ENCODE measurements around the gene FIP1L1.

Gene FIP1L1

GRCh38 chr4:53419208-53419607, 41.8 kb downstream of the FIP1L1 start:
- TF ChIP-seq CTCF (IDR thresholded peaks at IDR 0.05; ENCODE audit: low read depth, low read length), result no peak
- Histone ChIP-seq H3K36me3 (peaks cover 4% of the 10 kb centered on the region; the same call in 1 of the 2 replicates), H3K4me3 (ENCODE audit: low read depth, low read length) (no peak overlapping the region), H3K27me3 (ENCODE audit: insufficient read depth, low read depth, severe bottlenecking) (no peaks in the 10 kb centered on the region), H3K27ac (no peak overlapping the region), H3K9me3 (ENCODE audit: severe bottlenecking) (no peaks in the 10 kb centered on the region)
- DNase-seq, result no peak

- no peak for DNase-seq
- Histone ChIP-seq H3K27ac (no peak overlapping the region), H3K36me3 (peaks cover 3% of the 10 kb centered on the region; the same call in 1 of the 2 replicates), H3K4me3 (ENCODE audit: low read depth, low read length) (no peak overlapping the region), H3K9me3 (ENCODE audit: severe bottlenecking) (no peaks in the 10 kb centered on the region), H3K27me3 (ENCODE audit: insufficient read depth, low read depth, severe bottlenecking) (no peaks in the 10 kb centered on the region)
- no peak for TF ChIP-seq CTCF (IDR thresholded peaks at IDR 0.05; ENCODE audit: low read depth, low read length)
Observed at GRCh38 chr4:53421791-53422190, 44.4 kb downstream of the FIP1L1 start.

- H3K36me3 ChIP-seq, result peaks cover 9% of the 10 kb centered on the region; the same call in 1 of the 2 replicates
- no peak overlapping the region for H3K27ac ChIP-seq
- H3K4me3 ChIP-seq (ENCODE audit: low read depth, low read length), result no peak overlapping the region
- H3K9me3 ChIP-seq (ENCODE audit: severe bottlenecking), result no peaks in the 10 kb centered on the region
- TF ChIP-seq CTCF (IDR thresholded peaks at IDR 0.05; ENCODE audit: low read depth, low read length), result no peak
- no peak for DNase-seq
- H3K27me3 ChIP-seq (ENCODE audit: insufficient read depth, low read depth, severe bottlenecking), result no peaks in the 10 kb centered on the region
Observed at GRCh38 chr4:53422367-53422766, 44.9 kb downstream of the FIP1L1 start.

GRCh38 chr4:53424280-53424679, 46.8 kb downstream of the FIP1L1 start:
- peaks cover 18% of the 10 kb centered on the region for H3K36me3 ChIP-seq
- no peak overlapping the region for H3K4me3 ChIP-seq (ENCODE audit: low read depth, low read length)
- no peaks in the 10 kb centered on the region for H3K27me3 ChIP-seq (ENCODE audit: insufficient read depth, low read depth, severe bottlenecking)

GRCh38 chr4:53427366-53427765, 49.9 kb downstream of the FIP1L1 start:
- Histone ChIP-seq H3K27ac (no peak overlapping the region), H3K36me3 (peaks cover 38% of the 10 kb centered on the region), H3K27me3 (ENCODE audit: insufficient read depth, low read depth, severe bottlenecking) (no peaks in the 10 kb centered on the region), H3K9me3 (ENCODE audit: severe bottlenecking) (no peaks in the 10 kb centered on the region), H3K4me3 (ENCODE audit: low read depth, low read length) (no peak overlapping the region)
- no peak for TF ChIP-seq CTCF (IDR thresholded peaks at IDR 0.05; ENCODE audit: low read depth, low read length)
- no peak for DNase-seq

More at GRCh38 chr4:53424280-53424679, 46.8 kb downstream of the FIP1L1 start:
- no peaks in the 10 kb centered on the region for H3K9me3 ChIP-seq (ENCODE audit: severe bottlenecking)
- H3K27ac ChIP-seq, result no peak overlapping the region
- TF ChIP-seq CTCF (IDR thresholded peaks at IDR 0.05; ENCODE audit: low read depth, low read length), result no peak
- DNase-seq, result no peak

- H3K36me3 ChIP-seq, result peaks cover 47% of the 10 kb centered on the region
- DNase-seq, result no peak
- H3K9me3 ChIP-seq (ENCODE audit: severe bottlenecking), result no peaks in the 10 kb centered on the region
- H3K27ac ChIP-seq, result no peak overlapping the region
- H3K27me3 ChIP-seq (ENCODE audit: insufficient read depth, low read depth, severe bottlenecking), result no peaks in the 10 kb centered on the region
- no peak for TF ChIP-seq CTCF (IDR thresholded peaks at IDR 0.05; ENCODE audit: low read depth, low read length)
- H3K4me3 ChIP-seq (ENCODE audit: low read depth, low read length), result no peak overlapping the region
Observed at GRCh38 chr4:53431052-53431451, 53.6 kb downstream of the FIP1L1 start.

All from WERI-Rb-1 (cell line).